Uterus (tissue), 2 donors: ENCODE data around the gene PRG2.

ENCODE experiments used
- CTCF ChIP-seq, 4 experiments: fragments of 200-600 bp in 2 of 4; fragments of 450-650 bp in 2 of 4; sonication (generic) in 2 of 4; IDR thresholded peaks; one replicate each; pipeline ENCODE4 v1.5.1; 2016 to 2019; ENCODE audit warnings: antibody characterized with exemption in 4 of 4, mild to moderate bottlenecking in 2 of 4, moderate library complexity in 1 of 4
- POLR2A ChIP-seq, 2 donors: fragments of 450-650 bp; IDR thresholded peaks; one replicate each; pipeline ENCODE4 v1.6.1; 2016; ENCODE audit warnings: antibody characterized with exemption in 2 of 2, mild to moderate bottlenecking in 1 of 2, moderate library complexity in 1 of 2

- TF ChIP-seq CTCF (IDR thresholded peaks at IDR 0.05): no peak
- TF ChIP-seq POLR2A (IDR thresholded peaks at IDR 0.05): peak in 1 of 2 donors; percentile 24
Measured at GRCh38 chr11:57427727-57428082, 37.3 kb upstream of the PRG2 start.
